ENCODE measurements around the gene RTP5.
A peak's percentile ranks its signal among the peaks of the same experiment; 100 is the strongest.

The RTP5 gene

GRCh38 chr2:241876528-241877196 is 7.1 kb downstream of the RTP5 start:
- no peak for DNase-seq (ENCODE audit: low read depth)
- no peak for TF ChIP-seq POLR2A (IDR thresholded peaks at IDR 0.05; ENCODE audit: extremely low read depth, insufficient read length)
- TF ChIP-seq, protein P1, sequence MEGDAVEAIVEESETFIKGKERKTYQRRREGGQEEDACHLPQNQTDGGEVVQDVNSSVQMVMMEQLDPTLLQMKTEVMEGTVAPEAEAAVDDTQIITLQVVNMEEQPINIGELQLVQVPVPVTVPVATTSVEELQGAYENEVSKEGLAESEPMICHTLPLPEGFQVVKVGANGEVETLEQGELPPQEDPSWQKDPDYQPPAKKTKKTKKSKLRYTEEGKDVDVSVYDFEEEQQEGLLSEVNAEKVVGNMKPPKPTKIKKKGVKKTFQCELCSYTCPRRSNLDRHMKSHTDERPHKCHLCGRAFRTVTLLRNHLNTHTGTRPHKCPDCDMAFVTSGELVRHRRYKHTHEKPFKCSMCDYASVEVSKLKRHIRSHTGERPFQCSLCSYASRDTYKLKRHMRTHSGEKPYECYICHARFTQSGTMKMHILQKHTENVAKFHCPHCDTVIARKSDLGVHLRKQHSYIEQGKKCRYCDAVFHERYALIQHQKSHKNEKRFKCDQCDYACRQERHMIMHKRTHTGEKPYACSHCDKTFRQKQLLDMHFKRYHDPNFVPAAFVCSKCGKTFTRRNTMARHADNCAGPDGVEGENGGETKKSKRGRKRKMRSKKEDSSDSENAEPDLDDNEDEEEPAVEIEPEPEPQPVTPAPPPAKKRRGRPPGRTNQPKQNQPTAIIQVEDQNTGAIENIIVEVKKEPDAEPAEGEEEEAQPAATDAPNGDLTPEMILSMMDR (IDR thresholded peaks at IDR 0.05; ENCODE audit: low read depth, low read length): no peak
- no peak for TF ChIP-seq MAX (IDR thresholded peaks at IDR 0.05; ENCODE audit: low read depth, low read length)
- TF ChIP-seq MYC (IDR thresholded peaks at IDR 0.05; ENCODE audit: low read depth, low read length): no peak
- H3K4me3 ChIP-seq (ENCODE audit: low read depth, low read length): no peak overlapping the region

GRCh38 chr2:241877197-241877685 is 7.7 kb downstream of the RTP5 start:
- no peak for TF ChIP-seq MYC (IDR thresholded peaks at IDR 0.05; ENCODE audit: low read depth, low read length)
- TF ChIP-seq, protein P1 (IDR thresholded peaks at IDR 0.05; ENCODE audit: low read depth, low read length): no peak
- TF ChIP-seq POLR2A (IDR thresholded peaks at IDR 0.05; ENCODE audit: extremely low read depth, insufficient read length): no peak
- TF ChIP-seq MAX (IDR thresholded peaks at IDR 0.05; ENCODE audit: low read depth, low read length): no peak
- no peak overlapping the region for H3K4me3 ChIP-seq (ENCODE audit: low read depth, low read length)
- no peak for DNase-seq (ENCODE audit: low read depth)

GRCh38 chr2:241877989-241878970 is 8.8 kb downstream of the RTP5 start:
- no peak overlapping the region for H3K4me3 ChIP-seq (ENCODE audit: low read depth, low read length)
- peak; percentile 83 for DNase-seq (ENCODE audit: low read depth)

GRCh38 chr2:241879326-241879725 is 9.8 kb downstream of the RTP5 start:
- TF ChIP-seq, protein P1 (IDR thresholded peaks at IDR 0.05; ENCODE audit: low read depth, low read length): no peak
- TF ChIP-seq MAX (IDR thresholded peaks at IDR 0.05; ENCODE audit: low read depth, low read length) (no peak), POLR2A (IDR thresholded peaks at IDR 0.05; ENCODE audit: extremely low read depth, insufficient read length) (no peak), MYC (IDR thresholded peaks at IDR 0.05; ENCODE audit: low read depth, low read length) (no peak)
- no peak overlapping the region for H3K4me3 ChIP-seq (ENCODE audit: low read depth, low read length)
- no peak for DNase-seq (ENCODE audit: low read depth)

More at GRCh38 chr2:241877989-241878970, 8.8 kb downstream of the RTP5 start:
- TF ChIP-seq, protein P1 (IDR thresholded peaks at IDR 0.05; ENCODE audit: low read depth, low read length): peak; percentile 63
- TF ChIP-seq POLR2A (IDR thresholded peaks at IDR 0.05; ENCODE audit: extremely low read depth, insufficient read length) (no peak), MYC (IDR thresholded peaks at IDR 0.05; ENCODE audit: low read depth, low read length) (0 out of 2 replicates have a peak, but pooled peaks have one; percentile 15), MAX (IDR thresholded peaks at IDR 0.05; ENCODE audit: low read depth, low read length) (peak; percentile 39; the same call in 1 of the 2 replicates)

DNA sequence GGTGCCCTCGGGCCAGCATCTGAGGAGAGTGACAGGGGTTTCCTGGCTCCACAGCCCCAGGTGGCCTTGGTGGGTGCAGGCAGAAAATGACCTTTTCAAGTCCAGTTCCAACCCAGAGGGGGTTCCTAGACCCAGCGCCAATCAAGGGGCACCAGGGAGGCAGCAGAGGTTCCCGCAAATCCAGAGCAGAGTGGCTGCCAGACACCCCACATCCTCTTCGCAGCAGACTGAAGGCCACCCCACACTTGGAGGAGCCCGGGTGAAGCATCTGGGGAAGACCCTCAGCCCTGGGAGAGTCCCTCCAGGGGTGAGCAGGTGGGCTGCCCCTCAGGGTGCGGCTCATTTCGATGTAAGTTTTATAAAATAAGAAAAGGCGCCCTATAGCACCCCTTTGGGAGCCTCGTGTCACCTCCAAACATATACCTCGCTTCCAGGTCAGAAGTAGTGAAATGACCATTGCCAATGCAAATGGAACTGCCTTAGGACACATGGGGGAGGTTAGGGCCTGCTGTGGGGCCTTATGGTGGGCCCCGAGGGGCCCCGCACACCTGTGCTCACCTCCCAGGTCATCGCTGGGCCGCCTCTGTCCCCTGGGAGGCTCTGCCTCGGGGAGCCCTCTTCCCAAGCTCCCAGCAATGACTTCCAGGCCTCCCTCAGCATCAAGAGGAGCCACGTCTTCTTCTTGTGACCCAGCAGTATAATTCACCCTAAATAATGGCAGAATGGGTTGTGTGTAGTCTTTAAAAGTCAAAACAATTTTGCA is 11.0 kb downstream of the RTP5 start:
- DNase-seq (ENCODE audit: low read depth): no peak
- peak overlapping the region; percentile 6 for H3K4me3 ChIP-seq (ENCODE audit: low read depth, low read length)
- no peak for TF ChIP-seq POLR2A (IDR thresholded peaks at IDR 0.05; ENCODE audit: extremely low read depth, insufficient read length)
- TF ChIP-seq MAX (IDR thresholded peaks at IDR 0.05; ENCODE audit: low read depth, low read length): no peak
- no peak for TF ChIP-seq MYC (IDR thresholded peaks at IDR 0.05; ENCODE audit: low read depth, low read length)
- TF ChIP-seq, protein P1 (IDR thresholded peaks at IDR 0.05; ENCODE audit: low read depth, low read length): no peak

Measured in NB4 (cell line).